Activated T-cell treated with anti-CD3 and anti-CD28 coated beads, Interleukin-2, amount 50 U/mL, for 24 hours (primary cell): ENCODE measurements around the gene TM4SF20.

Source experiments
- DNase-seq: peaks from one replicate; pipeline ENCODE4 v3.0.0-alpha.2; 2020
- H3K27ac Mint-ChIP-seq: 2 replicates; pipeline ENCODE4 v1.8.0; 2020; ENCODE audit warnings: mild to moderate bottlenecking, mixed read lengths
- H3K27me3 Mint-ChIP-seq: 2 replicates; pipeline ENCODE4 v1.8.0; 2020; ENCODE audit warnings: mixed read lengths
- H3K36me3 Mint-ChIP-seq: 2 replicates; pipeline ENCODE4 v1.8.0; 2020; ENCODE audit warnings: low read depth, mixed read lengths
- H3K4me1 Mint-ChIP-seq: 2 replicates; pipeline ENCODE4 v1.8.0; 2020; ENCODE audit warnings: low read depth, mixed read lengths
- H3K4me3 Mint-ChIP-seq: 2 replicates; pipeline ENCODE4 v1.8.0; 2020; ENCODE audit warnings: mild to moderate bottlenecking, moderate library complexity, mixed read lengths
- H3K9me3 Mint-ChIP-seq: 2 replicates; pipeline ENCODE4 v1.8.0; 2020; ENCODE audit warnings: mixed read lengths

Gene TM4SF20

DNA sequence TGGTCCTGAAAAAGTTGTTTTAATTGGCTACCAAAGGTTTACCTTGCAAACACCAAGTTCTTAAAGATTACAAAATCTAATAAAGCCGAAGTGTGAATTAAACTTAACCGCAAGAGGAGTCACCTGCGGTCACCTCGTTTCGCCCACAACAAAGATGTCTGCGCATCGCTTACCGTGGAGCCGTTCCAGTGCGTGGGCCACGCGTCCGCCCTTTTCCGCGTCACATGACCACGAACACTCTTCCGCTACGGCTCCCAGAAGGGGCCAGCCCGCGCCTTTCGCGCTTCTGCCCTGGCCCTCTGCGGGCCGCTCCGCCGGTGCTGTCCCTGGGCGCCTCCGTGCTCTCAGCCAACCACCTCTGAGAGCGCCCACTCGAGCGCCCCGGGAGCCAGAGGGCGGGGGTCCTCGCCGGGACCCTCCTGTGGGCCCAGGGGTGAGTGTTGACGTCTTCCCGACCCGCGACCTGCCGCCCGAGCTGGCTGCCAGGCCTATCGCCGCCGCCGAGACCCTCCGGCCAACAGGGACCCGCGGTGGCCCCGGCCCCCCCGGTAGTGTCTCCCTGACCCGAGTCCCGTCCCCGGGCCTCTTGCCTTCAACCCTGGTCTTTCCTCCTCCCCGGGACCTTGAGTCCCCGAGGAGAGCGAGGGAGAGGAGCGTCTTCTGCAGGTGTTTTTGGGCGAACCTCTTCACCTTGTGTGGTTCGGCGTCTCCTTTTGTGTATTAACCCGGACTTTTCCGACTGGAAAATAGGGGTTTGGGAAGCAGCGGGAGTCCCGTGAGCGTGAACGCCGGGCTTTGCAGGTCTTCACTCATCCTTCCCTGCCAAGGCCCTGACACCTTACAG is 53.9 kb downstream of the TM4SF20 start, which contains the start of gene MFF:
MFF (plus strand) TSS at position 257 of the 844 bp plus-strand sequence. CDS start 5,415 bp downstream, outside the sequence.
- Mint-ChIP-seq H3K4me3 (peak within 1 kb of the TSS; percentile 92), H3K9me3 (no peaks in the 10 kb centered on the region), H3K27ac (peak within 1 kb of the TSS; percentile 92), H3K4me1 (peaks cover 43% of the 10 kb centered on the region), H3K36me3 (peaks cover 31% of the 10 kb centered on the region), H3K27me3 (no peaks in the 10 kb centered on the region)
- peak; percentile 94 for DNase-seq

DNA sequence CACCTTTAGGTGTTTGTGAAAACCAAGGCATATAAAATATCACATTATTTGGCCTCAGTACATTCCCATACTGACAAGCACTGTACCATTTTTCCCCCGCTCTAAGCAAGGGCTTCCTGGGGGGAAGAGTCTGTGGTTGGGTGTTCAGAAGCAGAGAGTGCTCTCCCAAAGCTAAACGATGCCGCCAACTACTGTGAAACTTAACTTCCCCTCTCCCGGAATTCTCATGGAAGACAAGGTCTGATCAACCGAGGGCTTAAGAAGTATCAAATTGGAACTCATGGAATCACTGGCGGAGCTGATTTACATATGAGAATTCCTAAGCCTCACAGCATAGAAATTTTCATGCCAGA is 54.5 kb downstream of the TM4SF20 start:
- H3K36me3 Mint-ChIP-seq = peaks cover 27% of the 10 kb centered on the region
- H3K27me3 Mint-ChIP-seq = no peaks in the 10 kb centered on the region
- peaks cover 42% of the 10 kb centered on the region for H3K4me1 Mint-ChIP-seq
- H3K27ac Mint-ChIP-seq = peak overlapping the region; percentile 91
- H3K4me3 Mint-ChIP-seq = peak overlapping the region; percentile 92
- peak; percentile 34 for DNase-seq
- H3K9me3 Mint-ChIP-seq = no peaks in the 10 kb centered on the region

DNA sequence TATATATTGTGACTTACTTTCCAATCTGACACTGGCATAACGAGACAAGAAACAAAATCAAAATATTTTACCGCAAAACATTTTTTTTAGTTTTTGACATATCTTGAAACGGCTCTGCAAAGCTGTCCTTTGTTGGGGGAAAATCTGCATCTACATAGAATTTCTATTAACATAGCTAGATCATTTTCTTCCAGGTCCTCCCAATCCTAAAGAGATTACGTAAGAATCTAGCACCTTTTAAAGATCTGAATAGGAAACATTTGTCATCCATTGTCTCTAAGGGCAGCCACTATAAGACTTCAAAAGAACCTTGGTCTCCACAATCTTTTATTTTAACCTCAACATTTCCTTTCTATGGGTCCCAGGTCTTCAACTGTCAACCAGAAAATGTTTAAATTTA is 55.3 kb downstream of the TM4SF20 start:
- H3K27me3 Mint-ChIP-seq = no peaks in the 10 kb centered on the region
- peaks cover 20% of the 10 kb centered on the region for H3K36me3 Mint-ChIP-seq
- DNase-seq = no peak
- peaks cover 39% of the 10 kb centered on the region for H3K4me1 Mint-ChIP-seq
- peak overlapping the region; percentile 92 for H3K4me3 Mint-ChIP-seq
- H3K27ac Mint-ChIP-seq = no peak overlapping the region
- no peaks in the 10 kb centered on the region for H3K9me3 Mint-ChIP-seq

DNA sequence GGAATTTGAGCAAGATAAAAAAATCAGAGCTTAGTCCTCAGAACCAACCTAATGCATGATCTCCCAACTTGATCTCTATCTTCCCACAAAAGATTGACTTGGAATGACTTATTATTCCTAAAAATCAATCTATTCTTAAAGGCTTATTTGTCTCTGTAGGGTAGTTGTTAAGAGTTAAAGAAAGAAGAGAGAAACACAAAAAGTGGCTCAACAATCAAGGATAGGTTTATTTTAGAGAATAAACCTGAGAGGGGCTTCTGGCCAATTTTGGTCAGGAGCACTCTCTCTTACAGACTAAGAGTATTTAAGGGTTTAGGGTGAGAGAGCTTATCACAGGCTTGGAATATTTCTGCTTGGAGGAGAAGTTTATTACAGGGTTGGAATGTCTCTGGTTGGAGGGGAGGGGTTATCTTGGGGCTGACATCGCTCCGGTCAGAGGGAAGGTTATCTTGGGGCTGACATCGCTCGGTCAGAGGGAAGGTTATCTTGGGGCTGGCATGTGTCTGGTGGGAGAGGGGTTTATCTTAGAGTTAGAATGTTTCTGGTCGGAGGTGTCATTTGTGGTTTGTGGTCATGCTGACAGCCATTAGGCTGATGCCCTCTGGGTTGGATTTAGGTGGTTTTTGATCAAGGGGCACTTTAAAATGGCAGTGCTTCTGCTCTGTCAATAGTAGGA is 56.4 kb downstream of the TM4SF20 start:
- no peak overlapping the region for H3K4me3 Mint-ChIP-seq

DNA sequence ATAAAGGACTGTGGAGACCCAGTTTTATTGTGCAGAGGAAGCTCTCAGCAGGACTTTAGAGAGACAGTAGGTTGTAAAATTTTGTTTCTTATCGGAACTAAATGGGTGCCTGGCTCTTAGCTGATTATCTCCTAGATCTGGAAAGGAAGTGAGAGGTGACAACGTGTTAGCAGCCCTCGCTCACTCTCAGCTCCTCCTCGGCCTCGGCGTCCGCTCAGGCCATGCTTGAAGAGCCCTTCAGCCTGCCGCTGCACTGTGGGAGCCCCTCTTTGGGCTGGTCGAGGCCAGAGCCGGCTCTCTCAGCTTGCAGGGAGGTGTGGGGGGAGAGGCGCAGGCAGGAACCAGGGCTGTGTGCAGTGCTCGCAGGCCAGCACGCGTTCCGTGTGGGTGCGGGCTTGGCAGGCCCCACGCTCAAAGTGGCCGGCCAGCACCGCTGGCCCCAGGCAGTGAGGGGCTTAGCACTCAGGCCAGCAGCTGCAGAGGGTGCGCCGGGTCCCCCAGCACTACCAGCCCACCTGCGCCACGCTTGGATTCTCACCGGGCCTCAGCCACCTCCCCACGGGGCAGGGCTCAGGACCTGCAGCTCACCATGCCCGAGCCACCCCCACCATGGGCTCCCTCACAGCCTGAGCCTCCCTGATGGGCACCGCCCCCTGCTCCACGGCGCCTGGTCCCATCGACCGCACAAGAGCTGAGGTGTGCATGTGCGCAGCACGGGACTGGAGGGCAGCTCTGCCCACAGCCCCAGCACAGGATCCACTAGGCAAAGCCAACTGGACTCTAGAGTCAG is 58.6 kb downstream of the TM4SF20 start:
- peaks cover 6% of the 10 kb centered on the region for H3K36me3 Mint-ChIP-seq
- H3K9me3 Mint-ChIP-seq = no peaks in the 10 kb centered on the region
- DNase-seq = no peak
- no peak overlapping the region for H3K27ac Mint-ChIP-seq
- peaks cover 12% of the 10 kb centered on the region for H3K4me1 Mint-ChIP-seq
- no peak overlapping the region for H3K4me3 Mint-ChIP-seq
- no peaks in the 10 kb centered on the region for H3K27me3 Mint-ChIP-seq

More for the DNA sequence above, 56.4 kb downstream of the TM4SF20 start:
- no peaks in the 10 kb centered on the region for H3K27me3 Mint-ChIP-seq
- peaks cover 15% of the 10 kb centered on the region for H3K36me3 Mint-ChIP-seq
- H3K4me1 Mint-ChIP-seq = peaks cover 30% of the 10 kb centered on the region
- no peaks in the 10 kb centered on the region for H3K9me3 Mint-ChIP-seq
- no peak for DNase-seq
- no peak overlapping the region for H3K27ac Mint-ChIP-seq

DNA sequence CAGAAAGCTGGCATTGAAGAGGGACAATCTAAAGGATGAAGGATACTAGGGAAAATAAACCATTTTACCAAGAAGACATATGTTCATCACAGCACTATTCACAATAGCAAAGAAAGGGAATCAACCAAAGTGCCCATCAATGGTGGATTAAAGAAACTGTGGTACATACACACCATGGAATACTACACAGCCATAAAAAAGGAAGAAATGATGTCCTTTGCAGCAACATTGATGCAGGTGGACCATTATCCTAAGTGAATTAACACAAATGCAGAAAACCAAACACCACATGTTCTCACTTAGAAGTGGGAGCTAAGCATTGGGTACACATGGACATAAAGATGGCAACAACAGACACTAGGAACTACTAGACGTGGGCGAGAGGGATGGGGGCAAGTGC is 61.3 kb downstream of the TM4SF20 start:
- Mint-ChIP-seq H3K27me3 (no peaks in the 10 kb centered on the region), H3K36me3 (no peaks in the 10 kb centered on the region), H3K9me3 (no peaks in the 10 kb centered on the region), H3K27ac (no peak overlapping the region), H3K4me3 (no peak overlapping the region), H3K4me1 (no peaks in the 10 kb centered on the region)
- no peak for DNase-seq

DNA sequence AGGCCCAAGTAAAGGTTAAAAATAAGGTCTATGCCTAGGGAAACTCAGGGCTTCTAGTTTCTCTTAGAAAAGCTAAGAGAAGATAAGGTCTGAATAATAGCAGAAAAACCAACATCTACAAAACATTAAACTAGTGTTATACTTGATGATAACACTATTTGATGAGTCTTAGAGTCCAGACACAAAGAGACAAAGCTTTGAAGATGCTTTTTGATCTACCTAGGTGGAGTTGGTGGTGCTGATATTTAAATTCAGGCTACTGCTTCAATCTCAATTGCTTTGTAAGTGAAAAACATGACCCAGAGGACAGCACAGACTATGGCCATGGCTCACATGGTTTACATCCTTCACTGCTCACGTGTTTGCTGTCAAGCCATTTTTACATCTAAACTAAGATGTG is 65.8 kb downstream of the TM4SF20 start:
- H3K4me3 Mint-ChIP-seq = no peak overlapping the region
- no peaks in the 10 kb centered on the region for H3K4me1 Mint-ChIP-seq
- H3K36me3 Mint-ChIP-seq = no peaks in the 10 kb centered on the region
- no peaks in the 10 kb centered on the region for H3K9me3 Mint-ChIP-seq
- H3K27me3 Mint-ChIP-seq = no peaks in the 10 kb centered on the region
- H3K27ac Mint-ChIP-seq = no peak overlapping the region
- DNase-seq = no peak

DNA sequence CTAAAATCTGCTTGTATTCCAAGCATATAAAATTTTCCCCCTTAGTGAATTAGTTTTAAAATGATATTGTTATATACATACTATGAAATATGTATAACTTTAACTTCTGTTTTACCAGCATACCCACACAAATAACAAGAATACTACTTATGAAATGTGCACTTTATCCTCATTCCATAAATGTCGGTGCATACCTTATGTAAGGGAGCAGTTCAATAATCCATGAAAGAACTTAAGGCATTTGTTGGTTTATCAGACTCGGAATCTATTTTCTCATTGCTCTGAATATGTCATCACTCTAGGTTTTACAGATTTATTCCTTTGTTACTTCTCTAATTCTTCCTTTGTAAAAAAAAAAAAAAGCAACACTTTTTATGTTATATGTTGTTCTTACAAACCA is 66.5 kb downstream of the TM4SF20 start:
- Mint-ChIP-seq H3K4me1 (no peaks in the 10 kb centered on the region), H3K36me3 (no peaks in the 10 kb centered on the region), H3K4me3 (no peak overlapping the region), H3K27me3 (no peaks in the 10 kb centered on the region), H3K9me3 (no peaks in the 10 kb centered on the region), H3K27ac (no peak overlapping the region)
- DNase-seq = no peak
